Right ventricle myocardium inferior (tissue), 1 donor: Measurements from ENCODE around the gene SPARCL1. TPM values are rescaled to one million over a fixed set of nuclear protein-coding genes. Genes with fewer than 3 reads are reported as not detected.
"Not testable (repeated sequence)": the region's sequence is repeated elsewhere in the genome, so short reads cannot be mapped to it uniquely, and the experiment has no call there.

Experiments used
- ATAC-seq: fragments of 200-7000 bp; cut with Tn5 transposase; one replicate; pipeline ENCODE4 v1.9.1; 2020; ENCODE audit warnings: mild to moderate bottlenecking, moderate library complexity
- DNase-seq: peaks from one replicate; pipeline ENCODE4 v3.0.0; 2021; ENCODE audit errors: missing footprints
- intact Hi-C: fragments of 100-400 bp; cut with DNase I; formaldehyde crosslinking; loops from one replicate; pipeline ENCODE4 v1.11.0; 2022
- total RNA-seq: library from RNA; stranded (reverse); fragmentation: NEBNext Ultra II Directional; extraction: Animal tissue kit (Norgen Biotek cat#: 25700); gene quantifications from one replicate; pipeline ENCODE4 v1.2.1, GENCODE V29; 2021
- donor health status: DM: no; HTN: yes; CAD: no; lungs with severe emphysema.

Gene SPARCL1
- total RNA-seq, 1 donor from 2014 or later: 500 TPM

DNA sequence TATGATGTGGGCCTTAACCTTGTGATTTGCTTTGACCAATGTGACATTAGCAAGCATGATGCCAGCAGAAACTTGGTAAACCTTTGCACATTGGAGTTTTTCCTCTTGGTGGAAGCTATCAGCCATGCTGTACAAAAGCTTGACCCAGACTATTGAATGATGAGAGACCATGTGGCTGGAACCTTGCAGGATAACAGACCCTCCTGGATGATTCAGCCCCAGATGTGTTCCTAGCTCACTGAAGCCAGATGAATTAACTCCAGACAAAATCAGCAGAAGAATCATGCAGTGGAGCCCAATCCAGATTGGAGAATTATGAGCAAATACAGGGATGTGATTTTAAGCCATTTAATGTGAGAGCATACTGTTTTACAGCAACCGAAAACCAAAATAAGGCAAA is 16.8 kb downstream of the SPARCL1 start:
- DNase-seq (no peak), ATAC-seq (no peak)
- intact Hi-C loops: no loop called here

DNA sequence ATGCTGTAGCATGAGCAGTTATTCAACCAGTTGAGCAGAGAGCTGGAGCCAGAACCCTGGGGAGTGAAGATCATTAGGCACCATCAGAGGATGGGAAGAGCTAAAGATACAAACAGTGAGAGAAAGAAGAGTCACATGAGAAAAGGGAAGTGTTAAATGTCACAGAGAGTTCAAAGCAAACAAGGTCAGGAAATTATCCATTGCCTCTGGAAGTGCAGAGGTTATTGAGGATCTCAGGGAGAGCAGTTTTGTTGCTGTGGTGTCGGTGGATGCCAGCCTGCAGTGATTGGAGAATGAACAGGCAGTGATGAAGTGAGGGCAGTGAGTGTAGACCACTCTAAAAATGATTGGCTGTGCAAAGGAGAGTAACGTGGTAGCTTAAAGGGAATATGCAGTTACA is 17.7 kb downstream of the SPARCL1 start:
- ATAC-seq (no peak), DNase-seq (no peak)
- intact Hi-C loops: no loop called here

DNA sequence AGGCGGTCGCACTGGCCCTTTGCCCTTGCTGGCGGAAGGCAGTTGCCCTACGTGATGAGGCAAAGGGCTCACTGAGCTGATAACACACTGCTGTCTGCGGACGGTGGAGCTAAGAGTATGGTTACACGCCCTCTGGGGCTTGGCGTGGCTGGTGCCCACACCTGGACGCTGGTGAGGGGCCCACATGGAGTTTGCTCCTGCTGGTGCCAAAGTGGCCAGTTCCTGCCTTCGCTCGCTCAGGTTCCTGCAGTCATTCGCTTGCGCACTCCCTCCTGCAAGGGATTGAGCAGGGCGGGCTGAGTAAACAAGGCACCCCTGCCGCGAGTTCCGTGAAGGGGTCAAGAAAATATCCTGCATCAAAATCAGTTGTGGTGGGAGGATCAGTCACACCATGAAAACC is 18.4 kb downstream of the SPARCL1 start:
- intact Hi-C loops: no loop called here
- ATAC-seq (no peak), DNase-seq (no peak)

DNA sequence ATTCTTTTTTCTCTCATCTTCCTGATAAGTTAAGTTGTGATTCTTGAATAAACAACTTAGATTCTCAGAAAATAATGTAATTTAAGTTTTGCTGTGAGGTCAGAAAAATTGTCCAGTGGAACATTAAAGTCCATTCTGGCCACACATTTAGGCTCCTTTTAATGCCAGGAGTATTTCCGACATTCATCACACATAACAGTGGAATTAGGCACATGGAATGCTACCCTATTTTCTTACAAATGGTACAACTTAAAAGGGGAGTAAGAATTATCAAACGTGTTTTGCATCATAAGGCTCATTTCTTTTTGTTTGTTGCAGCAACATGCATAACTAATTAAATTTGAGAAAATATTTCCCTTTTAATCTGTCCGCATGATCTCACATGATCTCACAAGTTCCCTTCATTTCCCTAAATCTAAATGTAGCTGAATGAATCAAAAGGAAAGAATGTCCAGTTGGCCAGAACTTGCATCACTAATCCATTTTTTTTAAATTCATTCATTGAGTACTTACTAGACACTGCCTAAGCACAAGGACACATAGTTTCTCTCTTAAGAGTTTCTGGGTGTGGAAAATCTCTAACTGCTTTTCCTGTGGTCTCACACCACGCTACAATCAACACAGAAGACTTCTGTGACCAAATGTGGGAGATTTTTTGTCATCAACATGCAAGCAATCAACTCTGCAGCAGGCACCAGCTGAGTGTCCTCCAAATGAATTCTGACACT is 22.0 kb downstream of the SPARCL1 start:
- DNase-seq (no peak), ATAC-seq (no peak)
- intact Hi-C loops: no loop called here

DNA sequence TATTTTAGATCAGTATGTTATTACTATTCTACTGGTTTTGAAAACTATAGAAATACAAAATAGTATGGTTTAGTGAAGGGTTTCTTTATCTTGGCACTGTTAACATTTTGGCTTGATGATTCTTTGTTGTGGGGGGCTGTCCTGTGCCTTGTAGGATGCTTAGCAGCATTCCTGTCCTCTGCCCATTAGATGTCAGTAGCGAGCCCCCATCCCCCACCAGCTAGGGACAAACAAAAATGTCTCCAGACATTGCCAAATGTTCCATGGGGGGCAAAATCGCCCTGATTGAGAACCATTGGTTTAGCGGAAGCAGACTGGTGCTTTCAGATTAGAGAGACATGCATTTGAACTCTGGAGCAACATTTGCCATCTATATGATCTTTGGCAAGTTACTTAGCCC is 23.3 kb downstream of the SPARCL1 start:
- intact Hi-C loops: no loop called here
- ATAC-seq (no peak), DNase-seq (no peak)

DNA sequence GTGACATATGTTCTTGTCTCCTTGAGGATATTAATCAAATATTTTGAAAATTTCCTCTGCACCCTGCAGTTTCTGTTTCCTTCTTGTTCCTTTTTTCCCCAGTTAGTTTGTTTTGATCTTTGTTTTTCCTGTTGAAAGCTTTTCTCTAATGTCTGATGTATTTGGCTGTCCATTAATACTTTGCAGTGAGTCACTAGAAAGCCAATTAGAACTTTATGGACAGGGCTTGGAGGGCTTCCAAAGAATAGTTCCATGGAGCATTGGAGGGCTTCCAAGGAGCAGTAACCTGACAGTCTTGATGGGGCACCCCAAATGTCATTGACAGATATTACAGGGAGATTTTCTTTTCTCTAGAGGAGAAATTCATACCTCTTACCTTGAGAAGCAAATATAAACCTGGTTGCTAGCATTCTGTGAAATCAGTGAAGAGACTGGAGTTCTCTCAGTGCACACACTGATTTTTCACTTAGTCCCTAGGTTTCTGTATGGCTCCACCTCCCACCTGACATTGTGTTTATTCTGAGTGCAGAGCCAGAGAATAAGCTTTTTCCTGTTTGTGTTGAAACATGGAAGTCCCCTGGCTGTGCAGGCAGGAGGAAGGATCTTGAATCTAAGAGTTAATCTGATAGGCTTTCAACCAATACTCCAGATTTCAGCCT is 26.5 kb downstream of the SPARCL1 start:
- no peak for ATAC-seq
- intact Hi-C loops: no loop called here
- no peak for DNase-seq

DNA sequence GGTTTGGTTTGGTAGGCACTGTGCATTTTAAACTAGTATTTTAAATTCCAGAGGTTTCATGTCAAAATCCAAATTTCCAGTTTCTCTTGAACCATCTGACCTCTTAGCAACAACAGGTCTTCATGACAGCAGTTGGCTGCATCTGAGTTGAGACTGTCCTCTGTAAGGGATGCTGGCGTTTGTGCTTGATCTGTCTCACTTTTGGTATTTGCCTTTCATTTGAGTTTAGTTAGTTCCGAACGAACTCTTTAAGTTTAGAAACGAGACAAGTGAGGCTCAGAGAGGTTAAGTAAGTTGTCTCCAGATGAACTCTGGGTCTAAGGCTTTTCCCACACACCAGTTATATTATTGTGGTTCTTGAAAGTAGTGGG is 29.1 kb downstream of the SPARCL1 start:
- ATAC-seq: no peak
- intact Hi-C loops: no loop called here
- no peak for DNase-seq

DNA sequence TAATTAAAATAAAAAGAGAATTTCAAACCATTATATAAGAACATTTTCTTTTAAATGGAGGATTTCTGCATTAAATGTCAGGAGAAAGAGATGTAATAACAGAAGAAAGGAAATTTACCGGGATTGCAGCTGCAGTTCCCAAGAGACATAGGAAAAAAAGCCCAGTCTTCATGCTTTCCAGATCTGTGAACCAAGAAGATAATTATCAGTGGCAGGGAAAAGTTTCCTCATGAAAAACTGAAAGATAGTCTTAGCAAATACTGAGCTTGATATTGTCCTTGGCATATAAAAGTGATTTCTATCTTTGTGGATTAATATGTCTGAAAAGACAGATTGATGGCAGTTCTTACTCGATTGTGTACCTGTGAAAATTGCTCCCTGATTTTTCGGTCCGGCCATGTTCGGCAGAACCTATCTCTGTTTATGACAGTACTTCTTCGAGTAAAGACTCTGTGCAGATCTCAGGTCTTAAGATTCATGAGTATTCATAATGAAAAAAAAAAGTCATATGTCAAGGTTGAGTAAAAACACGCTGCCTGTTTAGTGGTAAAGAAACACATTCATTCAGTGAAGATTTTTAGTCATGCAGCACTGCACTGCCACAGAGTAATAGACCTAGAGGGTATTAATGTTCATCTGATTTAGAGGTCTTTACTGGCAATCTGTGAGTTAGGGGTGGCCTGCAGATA is 29.6 kb downstream of the SPARCL1 start:
- DNase-seq: no peak
- no peak for ATAC-seq
- intact Hi-C loops: no loop called here

DNA sequence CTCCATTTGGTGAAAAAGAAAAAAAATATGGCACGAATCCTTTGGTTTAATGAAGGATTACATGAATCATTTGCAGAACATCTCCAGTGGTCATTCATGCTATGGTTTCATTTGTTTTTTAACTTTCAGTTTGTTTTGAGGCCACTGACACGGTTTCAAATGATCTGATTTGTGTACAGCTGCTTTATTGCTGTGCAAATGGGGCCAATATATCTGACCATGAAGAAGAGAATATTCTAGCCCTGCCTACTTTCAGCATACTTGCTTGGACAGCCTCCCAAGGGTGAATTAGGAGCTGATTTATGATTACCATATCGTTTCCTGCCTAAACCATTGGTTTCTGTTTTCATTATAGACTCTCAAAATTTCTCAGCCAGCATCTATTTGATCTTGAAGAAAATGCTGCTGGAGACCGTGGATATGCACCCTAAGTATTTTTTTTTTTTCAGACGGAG is 30.7 kb downstream of the SPARCL1 start:
- intact Hi-C loops: no loop called here
- no peak for ATAC-seq
- DNase-seq: no peak

DNA sequence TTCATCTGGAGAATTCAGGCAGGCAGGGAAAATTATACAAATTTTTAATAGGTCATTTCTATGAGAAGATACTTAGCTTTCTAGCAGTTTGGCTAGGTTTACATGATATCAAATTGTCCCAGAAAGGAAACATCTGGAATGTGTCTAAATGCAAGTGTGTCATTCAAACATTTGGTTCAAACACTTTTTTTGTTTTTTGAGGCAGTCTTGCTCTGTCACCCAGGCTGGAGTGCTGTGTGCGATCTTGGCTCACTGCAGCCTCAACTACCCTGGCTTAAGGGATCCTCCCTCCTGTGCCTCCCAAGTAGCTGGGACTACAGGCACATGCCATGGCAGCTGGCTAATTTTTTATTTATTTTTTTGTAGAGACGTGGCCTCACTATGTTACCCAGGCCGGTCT is 31.6 kb downstream of the SPARCL1 start:
- intact Hi-C loops: no loop called here
- peak; percentile 36 for ATAC-seq
- peak; percentile 60 for DNase-seq

DNA sequence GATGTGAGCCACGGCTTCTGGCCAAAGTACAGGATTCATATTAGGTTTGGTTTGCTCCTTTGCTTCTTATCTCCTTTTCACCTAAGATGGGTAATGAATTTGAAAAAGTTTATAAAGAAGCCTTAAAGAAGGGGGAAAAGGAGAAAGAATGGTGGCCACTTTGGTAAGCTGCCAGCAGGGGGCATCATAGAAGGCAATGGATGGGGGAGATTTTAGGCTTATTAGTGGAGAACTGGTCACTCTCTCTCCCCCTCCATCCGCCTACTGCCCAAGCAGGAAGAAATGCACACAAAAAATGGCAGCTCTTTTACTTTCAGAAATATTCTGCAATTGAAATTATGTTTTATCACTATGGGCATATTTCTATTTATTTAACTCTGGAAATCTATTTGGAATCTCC is 32.0 kb downstream of the SPARCL1 start:
- intact Hi-C loops: no loop called here
- no peak for DNase-seq
- no peak for ATAC-seq

DNA sequence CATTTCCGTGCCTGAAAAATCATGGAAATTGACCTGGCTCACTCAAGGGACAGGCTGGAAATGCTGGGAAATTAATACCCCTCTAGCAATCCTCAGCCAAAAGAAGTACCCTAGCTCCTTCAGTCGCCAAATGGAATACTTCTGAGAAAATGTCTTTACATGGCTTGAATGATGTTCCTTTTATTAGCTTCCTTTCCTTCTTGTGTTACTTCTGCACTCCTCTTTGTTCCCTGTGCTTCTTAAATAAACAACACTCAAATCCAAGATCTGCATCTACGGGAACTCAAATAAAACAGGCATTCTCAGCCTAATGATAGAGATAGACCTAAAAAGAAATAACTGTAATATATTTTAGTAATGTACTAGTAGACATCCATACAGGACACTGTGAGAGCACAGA is 36.1 kb downstream of the SPARCL1 start:
- DNase-seq (no peak), ATAC-seq (no peak)
- intact Hi-C loops: loop anchor here (5.0 kb wide), 1 partner anchor 34 kb away; the partner anchor contains the start of gene SPARCL1

DNA sequence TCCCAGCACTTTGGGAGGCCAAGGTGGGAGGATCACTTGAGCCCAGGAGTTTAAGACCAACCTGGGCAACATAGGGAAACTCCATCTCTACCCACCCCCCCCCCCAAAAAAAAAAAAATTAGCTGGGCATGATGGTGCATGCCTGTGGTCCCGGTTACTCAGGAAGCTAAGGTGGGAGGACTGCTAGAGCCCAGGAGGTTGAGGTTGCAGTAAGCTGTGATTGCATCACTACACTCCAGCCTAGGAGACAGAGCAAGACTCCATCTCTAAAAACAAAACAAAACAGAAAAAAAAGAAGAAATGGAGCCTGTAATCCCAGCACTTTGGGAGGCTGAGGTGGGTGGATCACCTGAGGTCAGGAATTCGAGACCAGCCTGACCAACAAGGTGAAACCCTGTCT is 37.3 kb downstream of the SPARCL1 start:
- not testable (repeated sequence) for DNase-seq, ATAC-seq
- intact Hi-C loops: loop anchor here (5.0 kb wide), 1 partner anchor 35 kb away; the partner anchor contains the start of gene SPARCL1

DNA sequence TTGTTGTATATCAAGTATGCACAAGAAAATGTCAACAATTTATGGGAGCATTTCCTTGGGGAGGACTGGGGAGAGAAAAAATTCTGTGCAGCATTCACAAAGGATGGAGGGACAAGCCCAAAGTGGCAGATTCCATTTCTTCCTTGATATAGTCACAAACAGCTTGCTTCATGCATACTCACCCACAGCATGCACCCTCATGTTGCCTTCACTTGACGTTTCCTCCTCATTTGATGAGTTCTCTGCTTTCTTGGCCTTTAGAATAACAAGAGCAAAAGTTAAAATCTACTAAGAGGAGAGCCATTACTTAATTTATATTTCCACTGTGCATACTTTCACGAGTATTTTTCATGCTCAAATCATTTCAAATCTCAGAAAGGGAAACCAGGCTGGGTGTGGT is 37.7 kb downstream of the SPARCL1 start:
- no peak for ATAC-seq
- no peak for DNase-seq
- intact Hi-C loops: loop anchor here (5.0 kb wide), 1 partner anchor 36 kb away; the partner anchor contains the start of gene SPARCL1

DNA sequence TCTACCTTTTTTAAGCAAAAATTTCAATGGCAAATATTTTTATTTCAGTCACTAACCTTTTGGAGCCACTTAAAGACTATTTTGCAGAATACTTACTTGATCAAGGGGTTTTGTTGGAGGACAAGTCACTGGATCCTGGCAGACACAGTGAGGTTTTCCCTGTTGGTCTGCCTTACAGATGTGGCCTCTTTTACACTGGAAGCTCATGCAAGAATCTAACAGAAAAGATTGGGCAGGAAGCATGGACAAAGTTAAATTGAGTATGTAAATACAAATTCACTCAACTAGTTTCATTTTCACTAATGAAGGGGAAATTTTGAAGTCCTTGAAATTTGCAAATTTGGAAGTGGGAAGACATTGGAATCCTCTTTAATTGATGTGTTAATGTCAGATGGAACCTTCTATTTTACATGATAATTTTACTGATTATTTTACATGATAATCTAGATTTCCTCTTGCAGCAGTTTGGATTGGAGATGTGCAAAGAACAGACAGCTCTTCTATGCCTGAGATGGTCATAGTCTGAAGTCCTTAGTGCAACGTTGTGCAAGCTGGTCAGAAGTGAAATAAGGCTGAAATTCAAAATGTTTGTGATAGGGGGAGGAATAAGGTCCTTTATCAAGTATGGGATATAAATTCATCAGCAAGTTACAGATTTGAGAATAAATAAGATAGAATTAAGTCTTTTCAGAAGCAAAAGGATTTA is 38.4 kb downstream of the SPARCL1 start:
- DNase-seq: no peak
- intact Hi-C loops: loop anchor here (5.0 kb wide), 1 partner anchor 36 kb away; the partner anchor contains the start of gene SPARCL1
- no peak for ATAC-seq

DNA sequence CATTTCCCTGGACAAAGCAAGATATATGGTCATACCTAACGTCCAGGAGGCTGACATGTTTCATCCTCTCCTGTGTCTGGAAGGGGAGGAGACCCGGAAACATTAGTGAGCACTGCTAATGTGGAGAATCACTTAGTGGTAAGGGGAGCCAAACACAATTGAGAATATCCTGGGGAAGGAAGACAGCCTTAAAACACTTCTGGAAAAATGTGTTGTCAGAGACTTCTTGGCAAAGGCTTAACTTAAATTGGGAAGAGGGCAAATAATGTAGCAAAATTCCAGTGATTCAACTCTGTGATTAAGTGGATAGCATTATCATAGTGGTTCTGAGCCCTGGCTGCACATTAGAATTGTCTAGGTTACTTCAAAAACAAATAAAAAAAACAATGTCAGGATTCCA is 39.5 kb downstream of the SPARCL1 start:
- peak; percentile 31 for ATAC-seq
- intact Hi-C loops: loop anchor here (5.0 kb wide), 1 partner anchor 38 kb away; the partner anchor contains the start of gene SPARCL1
- no peak for DNase-seq

DNA sequence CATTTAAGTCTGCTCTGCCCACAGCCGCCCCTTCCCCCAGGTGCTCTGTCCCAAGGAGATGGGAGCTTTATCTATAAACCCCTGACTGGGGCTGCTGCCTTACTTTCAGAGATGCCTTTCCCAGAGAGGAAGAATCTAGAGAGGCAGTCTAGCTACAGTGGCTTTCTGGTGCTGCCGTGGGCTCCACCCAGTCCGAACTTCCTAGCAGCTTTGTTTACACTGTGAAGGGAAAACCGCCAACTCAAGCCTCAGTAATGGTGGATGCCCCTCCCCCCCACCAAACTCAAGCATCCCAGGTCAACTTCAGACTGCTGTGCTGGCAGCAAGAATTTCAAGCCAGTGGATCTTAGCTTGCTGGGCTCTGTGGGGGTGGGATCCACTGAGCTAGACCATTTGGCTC is 40.5 kb downstream of the SPARCL1 start:
- intact Hi-C loops, DNase-seq, ATAC-seq: not testable (repeated sequence)

DNA sequence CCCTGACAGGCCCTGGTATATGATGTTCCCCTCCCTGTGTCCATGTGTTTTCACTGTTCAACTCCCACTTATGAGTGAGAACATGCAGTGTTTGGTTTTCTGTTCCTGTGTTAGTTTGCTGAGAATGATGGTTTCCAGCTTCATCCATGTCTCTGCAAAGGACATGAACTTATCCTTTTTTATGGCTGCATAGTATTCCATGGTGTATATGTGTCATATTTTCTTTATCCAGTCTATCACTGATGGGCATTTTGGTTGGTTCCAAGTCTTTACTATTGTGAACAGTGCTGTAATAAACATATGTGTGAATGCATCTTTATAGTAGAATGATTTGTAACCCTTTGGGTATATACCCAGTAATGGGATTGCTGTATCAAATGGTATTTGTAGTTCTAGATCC is 45.9 kb downstream of the SPARCL1 start:
- ATAC-seq, DNase-seq, intact Hi-C loops: not testable (repeated sequence)

DNA sequence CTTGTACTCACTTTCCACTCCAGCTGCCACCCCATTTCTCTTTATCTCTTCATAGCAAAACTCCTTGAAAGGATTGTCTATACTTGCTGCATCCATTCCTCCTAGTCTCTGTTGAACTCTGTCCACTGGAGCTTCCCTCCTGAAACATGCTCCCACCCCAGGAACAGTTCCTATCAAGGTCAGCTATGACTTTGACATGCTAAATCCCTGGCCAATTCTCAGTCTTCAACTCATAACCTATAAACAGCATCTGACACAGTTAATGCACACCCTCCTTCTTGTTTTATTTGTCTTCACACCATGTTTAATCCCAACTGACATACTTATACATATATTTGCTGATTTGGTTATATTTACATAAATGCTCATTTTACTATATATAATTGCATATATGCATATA is 47.8 kb downstream of the SPARCL1 start:
- DNase-seq: no peak
- ATAC-seq: no peak
- intact Hi-C loops: no loop called here
